SIG-M5 treated with dmso at 0.1 percent for 504 hours (cell line): ENCODE measurements around the gene RAI1.
"Not testable (repeated sequence)": the region's sequence is repeated elsewhere in the genome, so short reads cannot be mapped to it uniquely, and the experiment has no call there.

Experiments used
- DNase-seq: peaks from one replicate; lab custom pipeline; 2025; ENCODE audit not compliant: unreplicated experiment; lab: John Stamatoyannopoulos, UW

RAI1 gene

GRCh38 chr17:17795946-17796786 is 114.9 kb downstream of the RAI1 start:
- no peak for DNase-seq

GRCh38 chr17:17796787-17797061 is 115.5 kb downstream of the RAI1 start:
- no peak for DNase-seq

- no peak for DNase-seq
Observed at GRCh38 chr17:17797119-17797809, 116.0 kb downstream of the RAI1 start.

GRCh38 chr17:17798010-17798556 is 116.8 kb downstream of the RAI1 start:
- no peak for DNase-seq

GRCh38 chr17:17798573-17799255 is 117.5 kb downstream of the RAI1 start:
- no peak for DNase-seq

GRCh38 chr17:17800504-17801021 is 119.3 kb downstream of the RAI1 start:
- no peak for DNase-seq

GRCh38 chr17:17801800-17802481 is 120.7 kb downstream of the RAI1 start:
- no peak for DNase-seq

- no peak for DNase-seq
Observed at GRCh38 chr17:17804007-17804406, 122.7 kb downstream of the RAI1 start.

GRCh38 chr17:17805575-17805974 is 124.3 kb downstream of the RAI1 start:
- no peak for DNase-seq

- DNase-seq: no peak
Observed at GRCh38 chr17:17806035-17806434, 124.8 kb downstream of the RAI1 start.

- DNase-seq: no peak
Observed at GRCh38 chr17:17806611-17807274, 125.5 kb downstream of the RAI1 start.

- DNase-seq: no peak
Observed at GRCh38 chr17:17807440-17807839, 126.2 kb downstream of the RAI1 start.

- not testable (repeated sequence) for DNase-seq
Observed at GRCh38 chr17:17808200-17808599, 126.9 kb downstream of the RAI1 start.

- DNase-seq: no peak
Observed at GRCh38 chr17:17808706-17809432, 127.6 kb downstream of the RAI1 start.

GRCh38 chr17:17809531-17810083 is 128.3 kb downstream of the RAI1 start:
- no peak for DNase-seq

GRCh38 chr17:17810084-17810894 is 129.0 kb downstream of the RAI1 start:
- no peak for DNase-seq

GRCh38 chr17:17810895-17811248 is 129.6 kb downstream of the RAI1 start:
- no peak for DNase-seq

GRCh38 chr17:17811381-17812210 is 130.3 kb downstream of the RAI1 start:
- no peak for DNase-seq
